Cardiac septum (tissue), 1 donor: Measurements from ENCODE around the gene CNN3. TPM values are rescaled to one million over a fixed set of nuclear protein-coding genes. Genes with fewer than 3 reads are reported as not detected.
"Not testable (repeated sequence)": the region's sequence is repeated elsewhere in the genome, so short reads cannot be mapped to it uniquely, and the experiment has no call there.

ENCODE experiments used
- DNase-seq: peaks from one replicate; pipeline ENCODE4 v3.0.0-alpha.2; 2020; ENCODE audit warnings: low spot score
- intact Hi-C: fragments of 100-400 bp; cut with DNase I; formaldehyde crosslinking; loops from one replicate; pipeline ENCODE4 v1.14.0; 2022
- total RNA-seq: library from RNA; stranded (reverse); fragmentation: NEBNext Ultra II Directional; extraction: Animal tissue kit (Norgen Biotek cat#: 25700); gene quantifications from one replicate; pipeline ENCODE4 v1.2.1, GENCODE V29; 2021
- donor health status: DM: no; HTN: no; CAD: no.

The CNN3 gene
- total RNA-seq, 1 donor from 2014 or later, result 106 TPM

GRCh38 chr1:94951509-94952208, 24.7 kb upstream of the CNN3 start:
- intact Hi-C loops, result no loop called here
- DNase-seq, result no peak

GRCh38 chr1:94951046-94951445, 24.1 kb upstream of the CNN3 start:
- intact Hi-C loops, result no loop called here
- DNase-seq, result no peak

GRCh38 chr1:94949681-94950661, 23.1 kb upstream of the CNN3 start:
- intact Hi-C loops, result no loop called here
- DNase-seq, result no peak

- no peak for DNase-seq
- intact Hi-C loops, result no loop called here
Measured at GRCh38 chr1:94947437-94947836, 20.5 kb upstream of the CNN3 start.

- intact Hi-C loops, result no loop called here
- no peak for DNase-seq
Measured at GRCh38 chr1:94946886-94947285, 20.0 kb upstream of the CNN3 start.

GRCh38 chr1:94942171-94943128, 15.5 kb upstream of the CNN3 start:
- DNase-seq, result no peak
- intact Hi-C loops, result no loop called here

GRCh38 chr1:94941480-94941879, 14.6 kb upstream of the CNN3 start:
- intact Hi-C loops, result not testable (repeated sequence)

GRCh38 chr1:94940738-94941137, 13.8 kb upstream of the CNN3 start:
- DNase-seq, result no peak
- intact Hi-C loops, result no loop called here

More at GRCh38 chr1:94941480-94941879, 14.6 kb upstream of the CNN3 start:
- DNase-seq, result not testable (repeated sequence)

- DNase-seq, result no peak
- intact Hi-C loops, result no loop called here
Measured at GRCh38 chr1:94937820-94938219, 10.9 kb upstream of the CNN3 start.

GRCh38 chr1:94936861-94937620, 10.1 kb upstream of the CNN3 start:
- intact Hi-C loops, result no loop called here
- no peak for DNase-seq

GRCh38 chr1:94935476-94935875, 8.6 kb upstream of the CNN3 start:
- intact Hi-C loops, result no loop called here
- DNase-seq, result no peak

GRCh38 chr1:94935034-94935433, 8.1 kb upstream of the CNN3 start:
- DNase-seq, result no peak
- intact Hi-C loops, result no loop called here

- intact Hi-C loops, result no loop called here
- no peak for DNase-seq
Measured at GRCh38 chr1:94934551-94934950, 7.6 kb upstream of the CNN3 start.

- no peak for DNase-seq
- intact Hi-C loops, result no loop called here
Measured at GRCh38 chr1:94931254-94931841, 4.4 kb upstream of the CNN3 start.

- intact Hi-C loops, result loop anchor here (2.0 to 5.0 kb wide), 2 partner anchors 93 to 111 kb away; no protein-coding TSS in a partner anchor
- DNase-seq, result no peak
Measured at GRCh38 chr1:94929351-94930217, 2.7 kb upstream of the CNN3 start.

- no peak for DNase-seq
- intact Hi-C loops, result loop anchor here (2.0 to 5.0 kb wide), 2 partner anchors 94 to 112 kb away; no protein-coding TSS in a partner anchor
Measured at GRCh38 chr1:94928293-94928939, 1.5 kb upstream of the CNN3 start.
